ENCODE data around the gene DUOXA2. TPM values are rescaled to one million over a fixed set of nuclear protein-coding genes. Genes with fewer than 3 reads are reported as not detected.

Gene DUOXA2
- polyA plus RNA-seq, 4 donors, result not detected

DNA sequence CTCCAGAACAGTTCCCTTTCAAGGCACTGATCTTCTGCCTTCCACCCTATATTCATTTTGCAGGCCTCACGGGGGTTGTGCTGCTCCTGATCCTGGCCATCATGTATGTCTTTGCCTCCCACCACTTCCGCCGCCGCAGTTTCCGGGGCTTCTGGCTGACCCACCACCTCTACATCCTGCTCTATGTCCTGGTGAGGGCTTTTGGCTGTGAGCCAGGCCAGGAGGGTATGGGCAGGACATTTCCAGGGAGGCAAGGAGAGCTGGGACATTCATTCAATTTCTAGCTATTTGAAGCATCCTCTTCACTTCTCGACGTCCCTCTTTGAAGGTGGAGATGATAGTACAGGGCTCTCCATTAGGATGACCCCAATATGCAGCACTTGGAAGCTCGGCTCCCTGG, 41.6 kb downstream of the DUOXA2 start:
- DNase-seq (ENCODE audit: low read depth in 4 of 4, low spot score in 3 of 4), result no peak

GRCh38 chr15:45156744-45157455, 42.8 kb downstream of the DUOXA2 start:
- DNase-seq (ENCODE audit: low read depth in 4 of 4, low spot score in 3 of 4), result no peak

GRCh38 chr15:45157974-45158373, 43.8 kb downstream of the DUOXA2 start:
- no peak for DNase-seq (ENCODE audit: low read depth in 4 of 4, low spot score in 3 of 4)

- no peak for DNase-seq (ENCODE audit: low read depth in 4 of 4, low spot score in 3 of 4)
These were observed 47.5 kb downstream of the DUOXA2 start for GRCh38 chr15:45161666-45162065.

GRCh38 chr15:45162771-45163507, 48.8 kb downstream of the DUOXA2 start:
- peak; percentile 58 to 74 (median 66) for DNase-seq (ENCODE audit: low read depth in 4 of 4, low spot score in 3 of 4)

DNA sequence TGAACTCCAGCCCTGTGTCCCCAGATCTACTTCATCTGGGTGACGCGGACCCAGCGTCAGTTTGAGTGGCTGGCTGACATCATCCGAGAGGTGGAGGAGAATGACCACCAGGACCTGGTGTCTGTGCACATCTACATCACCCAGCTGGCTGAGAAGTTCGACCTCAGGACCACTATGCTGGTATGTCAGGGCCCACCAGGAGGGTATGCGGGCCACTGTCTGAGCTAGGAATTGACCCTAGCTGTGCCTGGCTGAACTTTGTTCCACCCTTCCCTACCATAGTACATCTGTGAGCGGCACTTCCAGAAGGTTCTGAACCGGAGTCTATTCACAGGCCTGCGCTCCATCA, 49.4 kb downstream of the DUOXA2 start:
- DNase-seq (ENCODE audit: low read depth in 4 of 4, low spot score in 3 of 4), result no peak

GRCh38 chr15:45164914-45165313, 50.8 kb downstream of the DUOXA2 start:
- no peak for DNase-seq (ENCODE audit: low read depth in 4 of 4, low spot score in 3 of 4)

DNA sequence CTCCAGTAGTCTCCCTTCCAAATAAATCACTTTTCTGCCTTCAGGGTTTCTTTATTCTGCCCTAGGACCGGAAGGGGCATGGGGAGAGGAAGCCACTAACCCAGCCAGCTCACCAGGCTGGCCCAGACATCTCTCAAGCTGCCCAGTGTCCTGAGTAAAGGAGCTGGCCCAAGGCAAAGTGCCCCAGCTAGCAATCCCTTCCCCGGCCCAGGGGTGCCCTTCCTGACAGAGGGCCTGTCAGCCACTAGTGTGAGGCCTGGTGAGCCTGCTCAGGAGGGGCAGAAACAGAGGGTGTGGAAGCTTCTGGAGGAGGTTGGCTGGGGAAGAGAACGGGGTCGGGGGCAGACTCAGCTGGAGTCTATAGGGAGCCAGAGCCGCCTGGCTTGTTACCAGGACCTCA, 51.4 kb downstream of the DUOXA2 start:
- DNase-seq (ENCODE audit: low read depth in 4 of 4, low spot score in 3 of 4), result no peak

GRCh38 chr15:45166834-45167630, 52.9 kb downstream of the DUOXA2 start:
- peak; percentile 57 to 70 (median 67) for DNase-seq (ENCODE audit: low read depth in 4 of 4, low spot score in 3 of 4)

GRCh38 chr15:45167631-45168205, 53.6 kb downstream of the DUOXA2 start:
- DNase-seq (ENCODE audit: low read depth in 4 of 4, low spot score in 3 of 4), result no peak

Other genes starting within 250 kb of the DUOXA2 start
- gene TERB2, start 157.6 kb upstream of the DUOXA2 start, polyA plus RNA-seq (ENCODE audit: insufficient read length in 4 of 4), result not detected
- 10 to 100 TPM; 22.1 to 47.5 (median 33.8) TPM for gene SORD, start 91.1 kb upstream of the DUOXA2 start, polyA plus RNA-seq (ENCODE audit: insufficient read length in 4 of 4)
- under 1 TPM in 2 of 4 donors, not detected in 2; 0.04 to 0.08 TPM for gene DUOX2, start 154 bp upstream of the DUOXA2 start, polyA plus RNA-seq (ENCODE audit: insufficient read length in 4 of 4)
- gene DUOXA1, start 15.6 kb downstream of the DUOXA2 start, polyA plus RNA-seq (ENCODE audit: insufficient read length in 4 of 4), result under 1 TPM; 0.17 to 0.57 (median 0.37) TPM
- gene DUOX1, start 15.7 kb downstream of the DUOXA2 start, polyA plus RNA-seq (ENCODE audit: insufficient read length in 4 of 4), result 1 to 10 TPM; 2.2 to 2.9 (median 2.5) TPM
- gene SHF, start 73.6 kb downstream of the DUOXA2 start, polyA plus RNA-seq (ENCODE audit: insufficient read length in 4 of 4), result 10 to 100 TPM; 14.7 to 21.6 (median 16.3) TPM
- gene SLC28A2, start 137.9 kb downstream of the DUOXA2 start, polyA plus RNA-seq (ENCODE audit: insufficient read length in 4 of 4), result under 1 TPM; 0.20 to 0.46 (median 0.41) TPM